Stimulated activated CD4-positive, alpha-beta T cell treated with anti-CD3 and anti-CD28 coated beads, Interleukin-4, amount 100 ng/mL, for 1 hour (primary cell): ENCODE measurements around the gene ANO6.
"Not testable (repeated sequence)": the region's sequence is repeated elsewhere in the genome, so short reads cannot be mapped to it uniquely, and the experiment has no call there.

Source experiments
- DNase-seq: peaks from one replicate; pipeline ENCODE4 v3.0.0-alpha.2; 2020

Gene ANO6

DNA sequence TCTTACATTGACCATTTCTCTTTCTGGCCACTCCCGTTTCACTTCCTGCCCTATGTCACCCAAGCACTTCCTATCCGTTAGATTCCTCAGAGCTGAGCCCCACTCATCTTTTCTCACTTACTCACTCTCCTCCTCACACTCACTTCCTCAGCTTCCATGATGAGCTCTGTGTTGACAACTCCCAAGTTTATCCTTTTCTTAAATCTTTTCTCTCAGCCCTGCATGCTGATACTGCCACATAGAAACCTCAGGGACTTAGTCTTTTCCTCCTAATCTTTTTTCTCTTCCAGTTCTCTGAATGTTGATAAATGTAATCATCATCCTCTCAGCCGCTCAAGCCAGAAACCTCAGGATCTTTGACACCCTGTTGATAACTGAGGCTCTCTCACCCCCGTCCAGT, 99.6 kb downstream of the ANO6 start:
- no peak for DNase-seq

GRCh38 chr12:45317261-45317660, 101.4 kb downstream of the ANO6 start:
- not testable (repeated sequence) for DNase-seq

DNA sequence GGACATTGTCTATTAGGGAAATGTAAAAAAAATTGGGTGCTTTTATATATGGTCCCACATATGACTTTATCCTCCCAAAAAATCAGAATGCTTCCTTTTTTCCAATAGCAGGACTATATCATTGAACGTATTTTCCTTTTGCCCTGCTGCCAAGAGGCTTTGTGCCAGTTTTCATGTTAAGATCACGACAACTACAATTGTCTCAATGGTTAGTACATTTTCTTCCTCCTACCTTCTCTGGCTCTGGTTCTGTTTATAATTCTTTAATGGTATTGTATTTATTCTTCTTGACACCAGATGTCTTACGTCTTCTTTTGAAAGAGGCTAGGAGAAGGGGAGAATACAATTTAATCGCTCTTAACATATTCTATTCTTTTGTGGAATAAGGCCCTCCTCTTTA, 106.9 kb downstream of the ANO6 start:
- DNase-seq, result no peak

DNA sequence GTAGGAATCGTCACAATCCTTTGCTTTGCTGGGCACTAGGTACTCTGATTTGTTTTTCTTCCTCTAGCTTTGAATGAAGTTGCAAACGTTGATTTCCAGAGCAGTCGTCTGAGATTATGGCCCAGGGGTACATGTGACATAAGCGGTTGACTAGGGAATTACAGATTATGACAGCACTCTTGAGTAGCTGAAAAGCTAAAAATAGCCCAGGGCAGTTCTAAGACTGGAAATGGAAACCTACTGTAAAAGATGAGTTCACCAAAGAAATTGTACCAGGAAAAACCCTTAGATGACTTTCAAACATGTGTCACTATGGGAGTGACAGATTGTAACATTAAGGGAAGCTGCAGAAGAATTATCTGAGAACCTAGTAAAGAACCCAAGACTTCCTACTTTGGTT, 108.5 kb downstream of the ANO6 start:
- no peak for DNase-seq

- DNase-seq, result no peak
Observed at GRCh38 chr12:45326358-45326975, 110.6 kb downstream of the ANO6 start.

DNA sequence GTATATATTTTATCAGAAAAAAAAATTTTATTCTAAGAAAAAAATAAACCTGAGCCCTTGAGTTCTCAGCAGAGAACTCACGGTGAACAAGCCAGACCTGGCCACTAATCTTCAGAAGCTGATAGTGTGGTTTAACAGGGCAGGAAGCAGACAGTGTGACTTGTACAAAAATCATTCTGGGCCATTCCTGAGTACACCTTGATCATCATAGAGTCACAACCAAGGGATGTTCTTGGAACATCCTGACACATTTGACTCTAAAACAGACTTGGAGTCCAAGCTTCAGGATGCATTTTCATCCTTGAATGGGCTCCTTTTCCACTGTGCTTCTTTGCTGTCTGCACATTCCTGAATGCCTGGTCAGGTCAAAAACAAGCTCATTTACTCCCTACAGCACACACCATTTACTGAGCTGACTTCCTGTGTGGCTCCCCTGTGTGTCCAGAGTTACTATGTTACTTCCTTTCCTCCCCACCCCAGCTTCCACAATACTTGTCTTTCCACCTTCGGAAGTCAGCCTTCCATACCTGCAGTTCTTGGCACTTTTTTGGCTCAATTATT, 112.0 kb downstream of the ANO6 start:
- no peak for DNase-seq

DNA sequence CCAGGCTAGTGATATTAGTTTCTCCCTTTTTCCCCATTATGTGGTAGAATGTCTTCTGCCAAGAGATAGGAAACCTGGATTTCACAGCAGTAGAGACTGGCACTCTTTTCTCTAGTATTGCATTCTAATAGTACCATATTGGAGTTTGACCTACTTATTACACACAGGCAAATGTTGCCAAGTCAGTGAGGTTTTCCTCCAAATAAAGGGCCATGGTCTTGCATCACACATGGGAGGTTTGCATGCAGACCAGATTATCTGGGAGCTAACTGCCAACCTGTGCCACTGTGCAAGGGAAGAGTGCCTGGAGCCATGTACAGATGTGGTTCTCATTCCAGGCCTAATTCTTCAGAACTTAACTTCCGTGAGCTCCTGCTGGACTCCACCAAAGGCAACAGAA, 113.3 kb downstream of the ANO6 start:
- no peak for DNase-seq

DNA sequence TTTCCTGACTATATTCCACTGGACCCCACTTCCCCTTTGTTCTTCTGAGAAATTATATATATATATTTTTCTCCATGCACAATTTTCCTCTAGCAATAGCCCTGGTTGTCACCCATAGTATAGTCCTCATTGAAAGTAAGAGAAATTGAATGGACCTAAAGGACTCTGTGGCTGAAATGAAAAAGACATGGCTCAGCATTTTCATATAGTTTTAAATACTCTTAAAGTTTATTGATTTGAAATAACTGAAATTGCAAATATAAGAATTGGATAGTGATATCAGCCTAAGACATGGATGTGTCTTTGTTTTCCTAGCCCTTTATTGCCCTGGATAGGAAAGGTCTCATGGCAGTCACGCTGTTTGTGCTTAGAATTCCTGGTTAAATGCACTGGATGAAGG, 113.8 kb downstream of the ANO6 start:
- DNase-seq, result no peak

DNA sequence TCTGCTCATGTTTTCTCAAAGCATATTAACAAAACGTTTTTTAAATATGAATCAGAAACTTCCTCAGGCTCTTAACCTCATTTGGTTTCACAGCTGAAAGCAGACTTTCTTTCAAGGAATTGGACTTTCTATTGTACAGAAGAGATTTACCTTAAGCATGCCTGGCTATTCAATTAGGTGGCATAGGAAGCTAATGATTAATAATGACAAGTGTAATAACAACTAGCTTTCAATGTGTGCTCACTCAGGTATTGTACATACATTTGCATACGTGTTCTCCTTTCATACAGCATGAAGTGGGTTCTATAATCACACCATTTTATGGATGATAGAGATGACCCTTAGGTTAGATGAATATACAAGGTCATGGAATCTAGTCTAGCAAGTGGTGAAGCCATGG, 115.7 kb downstream of the ANO6 start:
- DNase-seq, result no peak

DNA sequence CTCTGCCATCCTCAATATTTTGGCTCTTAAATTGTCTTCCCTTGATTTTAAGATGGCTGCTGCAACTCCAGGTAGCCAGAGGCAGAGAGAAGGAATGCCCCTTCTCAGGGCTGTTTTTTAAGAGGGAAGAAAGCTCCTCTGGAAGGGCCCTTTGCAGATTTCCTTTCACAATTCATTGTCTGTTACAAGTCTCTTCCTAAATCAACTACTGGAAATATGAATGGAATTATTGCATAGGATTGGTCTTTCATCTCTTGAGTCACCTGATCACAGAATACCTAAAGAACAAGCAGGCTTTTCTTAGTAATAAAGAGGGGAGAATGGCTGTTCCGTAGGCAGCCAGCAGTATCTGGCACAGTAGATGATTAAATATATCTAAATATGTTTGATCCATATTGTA, 118.5 kb downstream of the ANO6 start:
- no peak for DNase-seq

- no peak for DNase-seq
Observed at GRCh38 chr12:45336331-45336730, 120.4 kb downstream of the ANO6 start.

DNA sequence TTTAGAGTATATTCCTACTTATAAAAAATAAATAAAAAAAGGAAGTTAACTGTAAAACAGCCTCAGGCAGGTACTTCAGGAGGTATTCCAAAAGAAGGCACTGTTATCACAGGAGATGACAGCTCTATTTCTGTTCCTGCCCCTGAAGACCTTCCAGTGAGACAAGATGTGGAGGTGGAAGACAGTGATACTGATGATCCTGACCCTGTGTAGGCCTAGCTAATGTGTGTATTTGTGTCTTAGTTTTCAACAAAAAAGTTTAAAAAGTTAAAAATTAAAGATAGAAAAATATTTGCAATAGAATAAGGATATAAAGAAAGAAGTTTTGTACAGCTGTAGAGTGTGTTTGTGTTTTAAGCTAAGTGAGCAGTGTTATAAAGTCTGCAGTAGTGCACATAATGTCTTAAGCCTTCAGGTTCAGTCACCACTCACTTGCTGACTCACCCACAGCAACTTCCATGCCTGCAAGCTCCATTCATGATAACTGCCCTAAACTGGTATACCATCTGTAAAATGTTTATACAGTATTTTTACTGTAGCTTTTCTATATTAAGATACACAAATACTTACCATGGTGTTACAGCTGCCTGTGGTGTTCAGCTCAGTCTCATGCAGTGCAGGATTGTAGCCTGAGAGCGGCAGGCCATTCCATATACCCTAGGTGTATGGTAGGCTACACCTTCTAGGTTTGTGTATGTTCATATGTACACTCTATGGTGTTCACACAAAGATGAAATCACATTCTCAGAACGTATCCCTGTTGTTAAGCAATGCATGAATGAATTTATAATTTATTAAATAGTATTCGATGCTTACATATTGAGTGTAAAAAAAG, 121.1 kb downstream of the ANO6 start:
- DNase-seq, result no peak

GRCh38 chr12:45337835-45338234, 121.9 kb downstream of the ANO6 start:
- no peak for DNase-seq

GRCh38 chr12:45338272-45338671, 122.4 kb downstream of the ANO6 start:
- no peak for DNase-seq

DNA sequence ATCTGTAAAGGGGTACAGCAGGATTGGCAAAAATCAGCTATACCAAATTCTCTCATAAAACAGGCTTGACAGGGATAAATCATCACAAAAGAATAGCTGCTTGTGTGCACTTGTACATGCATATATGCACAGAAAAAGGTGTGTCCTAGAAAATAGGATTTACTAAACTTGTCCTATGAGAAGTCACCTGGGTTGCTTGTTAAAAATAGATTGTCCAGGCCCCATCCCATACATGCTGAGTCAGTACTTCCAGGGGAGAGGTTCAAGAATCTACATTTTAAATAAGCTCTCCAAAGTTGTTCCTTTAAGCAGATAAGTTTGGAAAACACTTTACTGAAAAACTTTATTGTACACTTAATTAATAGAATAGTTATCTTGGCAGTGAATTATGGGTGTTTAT, 123.1 kb downstream of the ANO6 start:
- DNase-seq, result no peak

DNA sequence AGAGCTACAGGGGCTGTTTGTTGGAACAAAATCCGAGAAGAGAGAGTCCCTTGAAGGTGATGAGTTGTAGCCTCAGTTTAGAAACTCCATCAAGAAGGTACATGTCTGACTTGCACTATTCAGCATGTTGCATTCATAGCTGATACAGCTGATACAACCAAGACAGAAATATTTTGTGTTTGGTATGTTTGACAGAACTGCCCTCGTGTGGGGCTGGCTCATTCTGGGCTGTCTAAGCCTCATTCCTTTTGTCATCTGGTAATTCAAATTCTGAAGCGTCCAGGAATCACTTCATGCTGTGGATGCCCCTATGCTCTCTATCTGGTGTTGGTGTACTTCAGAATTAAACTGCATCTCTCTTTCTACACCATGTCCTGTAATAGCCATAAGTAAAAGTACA, 126.3 kb downstream of the ANO6 start:
- DNase-seq, result no peak

GRCh38 chr12:45342848-45343247, 127.0 kb downstream of the ANO6 start:
- DNase-seq, result no peak

- no peak for DNase-seq
Observed at GRCh38 chr12:45343269-45344051, 127.6 kb downstream of the ANO6 start.

- no peak for DNase-seq
Observed at GRCh38 chr12:45348311-45348710, 132.4 kb downstream of the ANO6 start.

- DNase-seq, result no peak
Observed at GRCh38 chr12:45348986-45349385, 133.1 kb downstream of the ANO6 start.

- no peak for DNase-seq
Observed at GRCh38 chr12:45349916-45350315, 134.0 kb downstream of the ANO6 start.

DNA sequence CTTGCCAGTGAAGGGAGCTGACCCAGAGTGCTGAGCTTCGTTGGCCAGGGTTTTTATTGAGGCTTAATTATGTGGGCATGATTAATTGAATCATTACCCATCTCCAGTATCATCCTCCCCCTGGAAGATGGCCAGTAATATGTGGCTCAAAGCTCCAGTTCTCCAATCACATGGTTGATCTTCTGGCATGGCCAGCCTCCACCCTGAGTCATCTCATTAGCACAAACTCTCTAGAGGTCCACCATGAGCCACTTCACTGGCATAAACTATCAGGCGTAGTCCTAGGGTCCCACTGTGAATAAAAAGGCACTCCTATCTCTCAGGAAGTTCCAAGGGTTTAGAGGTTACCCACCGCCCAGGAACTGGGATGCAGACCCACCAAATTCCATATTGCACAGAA, 135.0 kb downstream of the ANO6 start:
- DNase-seq, result no peak

DNA sequence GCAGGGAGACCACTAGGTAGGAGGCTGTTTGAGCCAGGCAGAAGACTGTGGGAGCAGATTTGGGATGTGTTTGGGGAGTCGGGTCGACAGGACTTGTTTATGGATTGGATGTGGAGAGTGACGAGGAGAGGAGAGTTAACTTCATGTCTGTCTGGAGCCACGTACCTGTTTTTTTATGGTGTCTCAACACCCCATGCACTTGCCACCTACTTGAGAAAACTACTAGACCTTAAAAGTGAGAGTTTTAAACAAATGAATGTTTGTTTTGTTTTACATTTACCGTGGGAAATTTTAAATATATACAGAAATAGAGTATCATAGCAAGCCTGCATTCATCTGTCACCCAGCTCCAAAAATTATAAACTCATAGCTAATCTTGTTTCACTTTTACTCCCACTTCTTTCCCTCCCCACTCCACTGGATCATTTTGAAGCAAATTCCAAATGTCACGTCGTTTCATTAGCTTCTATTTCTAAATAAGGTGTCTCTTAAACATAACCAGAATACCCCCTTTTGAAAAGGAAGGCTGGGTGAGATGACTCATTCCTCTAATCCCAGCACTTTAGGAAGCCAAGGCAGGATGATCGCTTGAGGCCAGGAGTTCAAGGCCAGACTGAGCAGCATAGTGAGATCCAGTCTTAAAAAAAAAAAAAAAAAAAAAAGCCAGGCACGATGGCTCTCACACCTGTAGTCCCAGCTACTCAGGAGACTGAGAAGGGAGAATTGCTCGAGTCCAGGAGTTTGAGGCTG, 136.2 kb downstream of the ANO6 start:
- no peak for DNase-seq
